ENCODE data around the gene RPLP2.
A peak's percentile ranks its signal among the peaks of the same experiment; 100 is the strongest.

RPLP2 gene

GRCh38 chr11:836700-837099 is 26.9 kb downstream of the RPLP2 start:
- no peaks in the 10 kb centered on the region for H3K27me3 ChIP-seq (ENCODE audit: low read depth, low read length)
- no peaks in the 10 kb centered on the region for H3K9me3 ChIP-seq (ENCODE audit: control insufficient read depth in 1 of 2, low read length in 2 of 2)
- peaks cover 10 to 46% of the 10 kb centered on the region in 2 donors for H3K36me3 ChIP-seq (ENCODE audit: control insufficient read depth in 1 of 2, insufficient read depth in 2 of 2, low read length in 2 of 2)
- no peak overlapping the region for H3K4me3 ChIP-seq (ENCODE audit: low read depth in 1 of 2, low read length in 2 of 2)
- H3K27ac ChIP-seq (ENCODE audit: low read length): no peak overlapping the region
- H3K4me1 ChIP-seq (ENCODE audit: control insufficient read depth in 1 of 2, insufficient read depth in 2 of 2, low read length in 2 of 2): peaks cover 8 to 55% of the 10 kb centered on the region in 2 donors

GRCh38 chr11:837189-837989 is 27.6 kb downstream of the RPLP2 start:
- H3K36me3 ChIP-seq (ENCODE audit: control insufficient read depth in 1 of 2, insufficient read depth in 2 of 2, low read length in 2 of 2): peaks cover 10 to 46% of the 10 kb centered on the region in 2 donors
- H3K27me3 ChIP-seq (ENCODE audit: low read depth, low read length): no peaks in the 10 kb centered on the region
- H3K4me1 ChIP-seq (ENCODE audit: control insufficient read depth in 1 of 2, insufficient read depth in 2 of 2, low read length in 2 of 2): peaks cover 8 to 48% of the 10 kb centered on the region in 2 donors
- H3K27ac ChIP-seq (ENCODE audit: low read length): no peak overlapping the region
- H3K9me3 ChIP-seq (ENCODE audit: control insufficient read depth in 1 of 2, low read length in 2 of 2): no peaks in the 10 kb centered on the region
- no peak overlapping the region for H3K4me3 ChIP-seq (ENCODE audit: low read depth in 1 of 2, low read length in 2 of 2)

GRCh38 chr11:837990-838307 is 28.2 kb downstream of the RPLP2 start:
- Histone ChIP-seq H3K4me3 (ENCODE audit: low read depth in 1 of 2, low read length in 2 of 2) (no peak overlapping the region), H3K36me3 (ENCODE audit: control insufficient read depth in 1 of 2, insufficient read depth in 2 of 2, low read length in 2 of 2) (peaks cover 10 to 46% of the 10 kb centered on the region in 2 donors), H3K27ac (ENCODE audit: low read length) (no peak overlapping the region), H3K4me1 (ENCODE audit: control insufficient read depth in 1 of 2, insufficient read depth in 2 of 2, low read length in 2 of 2) (peaks cover 8 to 46% of the 10 kb centered on the region in 2 donors), H3K9me3 (ENCODE audit: control insufficient read depth in 1 of 2, low read length in 2 of 2) (no peaks in the 10 kb centered on the region), H3K27me3 (ENCODE audit: low read depth, low read length) (no peaks in the 10 kb centered on the region)

GRCh38 chr11:838441-839279 is 28.9 kb downstream of the RPLP2 start:
- no peaks in the 10 kb centered on the region for H3K9me3 ChIP-seq (ENCODE audit: control insufficient read depth in 1 of 2, low read length in 2 of 2)
- H3K4me3 ChIP-seq (ENCODE audit: low read depth in 1 of 2, low read length in 2 of 2): no peak overlapping the region
- H3K36me3 ChIP-seq (ENCODE audit: control insufficient read depth in 1 of 2, insufficient read depth in 2 of 2, low read length in 2 of 2): peaks cover 10 to 46% of the 10 kb centered on the region in 2 donors
- peaks cover 8 to 47% of the 10 kb centered on the region in 2 donors for H3K4me1 ChIP-seq (ENCODE audit: control insufficient read depth in 1 of 2, insufficient read depth in 2 of 2, low read length in 2 of 2)
- H3K27ac ChIP-seq (ENCODE audit: low read length): no peak overlapping the region
- no peaks in the 10 kb centered on the region for H3K27me3 ChIP-seq (ENCODE audit: low read depth, low read length)

GRCh38 chr11:839280-839623 is 29.5 kb downstream of the RPLP2 start:
- H3K9me3 ChIP-seq (ENCODE audit: control insufficient read depth in 1 of 2, low read length in 2 of 2): no peaks in the 10 kb centered on the region
- no peak overlapping the region for H3K27ac ChIP-seq (ENCODE audit: low read length)
- no peaks in the 10 kb centered on the region for H3K27me3 ChIP-seq (ENCODE audit: low read depth, low read length)
- H3K4me3 ChIP-seq (ENCODE audit: low read depth in 1 of 2, low read length in 2 of 2): no peak overlapping the region
- H3K36me3 ChIP-seq (ENCODE audit: control insufficient read depth in 1 of 2, insufficient read depth in 2 of 2, low read length in 2 of 2): peaks cover 10 to 46% of the 10 kb centered on the region in 2 donors
- peaks cover 8 to 48% of the 10 kb centered on the region in 2 donors for H3K4me1 ChIP-seq (ENCODE audit: control insufficient read depth in 1 of 2, insufficient read depth in 2 of 2, low read length in 2 of 2)

- Histone ChIP-seq H3K4me3 (ENCODE audit: low read depth in 1 of 2, low read length in 2 of 2) (peak overlapping the region in 1 of 2 donors; percentile 99), H3K9me3 (ENCODE audit: control insufficient read depth in 1 of 2, low read length in 2 of 2) (no peaks in the 10 kb centered on the region), H3K27ac (ENCODE audit: low read length) (no peak overlapping the region), H3K4me1 (ENCODE audit: control insufficient read depth in 1 of 2, insufficient read depth in 2 of 2, low read length in 2 of 2) (peaks cover 11 to 48% of the 10 kb centered on the region in 2 donors), H3K27me3 (ENCODE audit: low read depth, low read length) (no peaks in the 10 kb centered on the region), H3K36me3 (ENCODE audit: control insufficient read depth in 1 of 2, insufficient read depth in 2 of 2, low read length in 2 of 2) (peaks cover 10 to 46% of the 10 kb centered on the region in 2 donors)
Measured at GRCh38 chr11:839875-840617, 30.3 kb downstream of the RPLP2 start.

- Histone ChIP-seq H3K36me3 (ENCODE audit: control insufficient read depth in 1 of 2, insufficient read depth in 2 of 2, low read length in 2 of 2) (peaks cover 10 to 37% of the 10 kb centered on the region in 2 donors), H3K27ac (ENCODE audit: low read length) (peak overlapping the region; percentile 31), H3K27me3 (ENCODE audit: low read depth, low read length) (no peaks in the 10 kb centered on the region), H3K4me1 (ENCODE audit: control insufficient read depth in 1 of 2, insufficient read depth in 2 of 2, low read length in 2 of 2) (peaks cover 11 to 56% of the 10 kb centered on the region in 2 donors), H3K9me3 (ENCODE audit: control insufficient read depth in 1 of 2, low read length in 2 of 2) (no peaks in the 10 kb centered on the region), H3K4me3 (ENCODE audit: low read depth in 1 of 2, low read length in 2 of 2) (peak overlapping the region; percentile 74 to 99)
Measured at GRCh38 chr11:841981-842369, 32.2 kb downstream of the RPLP2 start.

- peak within 1 kb of the TSS; percentile 74 to 99 for H3K4me3 ChIP-seq (ENCODE audit: low read depth in 1 of 2, low read length in 2 of 2)
- H3K4me1 ChIP-seq (ENCODE audit: control insufficient read depth in 1 of 2, insufficient read depth in 2 of 2, low read length in 2 of 2): peaks cover 11 to 56% of the 10 kb centered on the region in 2 donors
- H3K27me3 ChIP-seq (ENCODE audit: low read depth, low read length): no peaks in the 10 kb centered on the region
- H3K36me3 ChIP-seq (ENCODE audit: control insufficient read depth in 1 of 2, insufficient read depth in 2 of 2, low read length in 2 of 2): peaks cover 10 to 32% of the 10 kb centered on the region in 2 donors
- peak within 1 kb of the TSS; percentile 45 for H3K27ac ChIP-seq (ENCODE audit: low read length)
- no peaks in the 10 kb centered on the region for H3K9me3 ChIP-seq (ENCODE audit: control insufficient read depth in 1 of 2, low read length in 2 of 2)
Measured at GRCh38 chr11:842370-843002, 32.7 kb downstream of the RPLP2 start, which contains the start of the genes POLR2L and TSPAN4. POLR2L (minus strand) TSS chr11:842529; CDS start chr11:842508, 21 bp downstream. TSPAN4 (plus strand) TSS chr11:842852; CDS start chr11:850305, 7,453 bp downstream.

- Histone ChIP-seq H3K4me1 (ENCODE audit: control insufficient read depth in 1 of 2, insufficient read depth in 2 of 2, low read length in 2 of 2) (peaks cover 11 to 57% of the 10 kb centered on the region in 2 donors), H3K27ac (ENCODE audit: low read length) (peak overlapping the region; percentile 45)
Measured at GRCh38 chr11:843086-843734, 33.4 kb downstream of the RPLP2 start.

More at GRCh38 chr11:843086-843734, 33.4 kb downstream of the RPLP2 start:
- Histone ChIP-seq H3K36me3 (ENCODE audit: control insufficient read depth in 1 of 2, insufficient read depth in 2 of 2, low read length in 2 of 2) (peaks cover 7 to 26% of the 10 kb centered on the region in 2 donors), H3K4me3 (ENCODE audit: low read depth in 1 of 2, low read length in 2 of 2) (peak overlapping the region; percentile 59 to 99), H3K27me3 (ENCODE audit: low read depth, low read length) (no peaks in the 10 kb centered on the region), H3K9me3 (ENCODE audit: control insufficient read depth in 1 of 2, low read length in 2 of 2) (no peaks in the 10 kb centered on the region)
